GM12864 (cell line): ENCODE data around the gene EZR.

Experiments used
- DNase-seq: peaks from one replicate; pipeline ENCODE4 v3.0.0-alpha.2; 2011; ENCODE audit warnings: low read depth
- H3K4me3 ChIP-seq: 2 replicates; pipeline ENCODE4 v1.5.1; 2011; ENCODE audit warnings: mild to moderate bottlenecking, low read depth, low read length, control low read depth
- TF ChIP-seq, protein P1 (sequence below): IDR thresholded peaks from 2 replicates; pipeline ENCODE4 v1.5.1; 2011; ENCODE audit warnings: low read depth, mild to moderate bottlenecking, moderate library complexity, low read length, control low read depth, inconsistent platforms; ENCODE audit errors: missing control alignments

EZR gene

DNA sequence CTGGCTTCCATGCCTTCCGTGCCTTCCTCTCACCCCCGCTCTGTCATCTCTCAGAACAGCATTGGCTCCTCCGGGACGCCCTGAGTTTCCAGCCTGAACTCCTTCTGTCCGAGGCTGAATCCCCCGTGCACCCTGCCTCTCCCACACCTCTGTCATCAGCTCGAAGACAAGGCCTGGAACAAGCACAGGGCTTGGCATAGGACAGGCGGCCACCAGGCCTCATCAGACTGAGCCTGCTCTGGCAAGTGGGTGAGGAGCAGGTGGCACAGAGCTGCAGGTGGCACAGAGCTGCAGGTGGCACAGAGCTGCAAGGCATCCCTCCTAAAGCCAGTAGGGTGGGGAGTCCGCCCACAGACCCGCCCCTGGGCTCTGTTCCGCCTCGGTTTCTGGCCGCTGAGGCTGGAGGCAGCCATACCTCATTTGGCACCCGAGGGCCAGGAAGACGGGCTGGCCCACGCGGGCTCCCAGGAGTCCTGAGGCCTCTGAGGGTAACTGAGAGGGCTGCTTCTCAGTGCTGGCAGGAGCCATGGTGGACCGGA is 60.2 kb downstream of the EZR start:
- no peak overlapping the region for H3K4me3 ChIP-seq
- TF ChIP-seq, protein P1, sequence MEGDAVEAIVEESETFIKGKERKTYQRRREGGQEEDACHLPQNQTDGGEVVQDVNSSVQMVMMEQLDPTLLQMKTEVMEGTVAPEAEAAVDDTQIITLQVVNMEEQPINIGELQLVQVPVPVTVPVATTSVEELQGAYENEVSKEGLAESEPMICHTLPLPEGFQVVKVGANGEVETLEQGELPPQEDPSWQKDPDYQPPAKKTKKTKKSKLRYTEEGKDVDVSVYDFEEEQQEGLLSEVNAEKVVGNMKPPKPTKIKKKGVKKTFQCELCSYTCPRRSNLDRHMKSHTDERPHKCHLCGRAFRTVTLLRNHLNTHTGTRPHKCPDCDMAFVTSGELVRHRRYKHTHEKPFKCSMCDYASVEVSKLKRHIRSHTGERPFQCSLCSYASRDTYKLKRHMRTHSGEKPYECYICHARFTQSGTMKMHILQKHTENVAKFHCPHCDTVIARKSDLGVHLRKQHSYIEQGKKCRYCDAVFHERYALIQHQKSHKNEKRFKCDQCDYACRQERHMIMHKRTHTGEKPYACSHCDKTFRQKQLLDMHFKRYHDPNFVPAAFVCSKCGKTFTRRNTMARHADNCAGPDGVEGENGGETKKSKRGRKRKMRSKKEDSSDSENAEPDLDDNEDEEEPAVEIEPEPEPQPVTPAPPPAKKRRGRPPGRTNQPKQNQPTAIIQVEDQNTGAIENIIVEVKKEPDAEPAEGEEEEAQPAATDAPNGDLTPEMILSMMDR, result no peak
- no peak for DNase-seq

GRCh38 chr6:158758451-158758860 is 60.7 kb downstream of the EZR start:
- no peak for DNase-seq
- no peak overlapping the region for H3K4me3 ChIP-seq
- TF ChIP-seq, protein P1, result no peak

GRCh38 chr6:158757753-158758090 is 61.4 kb downstream of the EZR start:
- TF ChIP-seq, protein P1, result no peak
- no peak for DNase-seq

GRCh38 chr6:158756977-158757752 is 62.0 kb downstream of the EZR start:
- H3K4me3 ChIP-seq, result no peak overlapping the region
- DNase-seq, result no peak
- TF ChIP-seq, protein P1, result no peak

More at GRCh38 chr6:158757753-158758090, 61.4 kb downstream of the EZR start:
- H3K4me3 ChIP-seq, result no peak overlapping the region

DNA sequence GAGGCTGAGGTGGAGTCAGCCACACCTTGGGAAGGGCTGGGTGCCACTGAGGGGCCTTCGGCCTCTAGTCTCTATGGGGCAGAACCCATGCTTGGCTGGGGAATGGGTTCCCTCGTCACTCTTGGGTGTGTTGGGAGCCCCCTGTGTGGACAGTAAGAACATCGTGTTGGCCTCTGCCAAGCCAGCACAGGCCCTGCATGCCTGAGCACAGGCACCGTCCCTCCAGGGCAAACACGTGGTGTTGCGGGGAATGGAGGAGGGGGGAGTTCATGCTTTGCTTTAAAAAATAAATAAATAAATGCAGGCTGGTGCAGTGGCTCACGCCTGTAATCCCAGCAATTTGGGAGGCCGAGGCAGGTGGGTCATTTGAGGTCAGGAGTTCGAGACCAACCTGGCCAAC is 63.0 kb downstream of the EZR start:
- H3K4me3 ChIP-seq, result no peak overlapping the region
- TF ChIP-seq, protein P1, result no peak
- no peak for DNase-seq

DNA sequence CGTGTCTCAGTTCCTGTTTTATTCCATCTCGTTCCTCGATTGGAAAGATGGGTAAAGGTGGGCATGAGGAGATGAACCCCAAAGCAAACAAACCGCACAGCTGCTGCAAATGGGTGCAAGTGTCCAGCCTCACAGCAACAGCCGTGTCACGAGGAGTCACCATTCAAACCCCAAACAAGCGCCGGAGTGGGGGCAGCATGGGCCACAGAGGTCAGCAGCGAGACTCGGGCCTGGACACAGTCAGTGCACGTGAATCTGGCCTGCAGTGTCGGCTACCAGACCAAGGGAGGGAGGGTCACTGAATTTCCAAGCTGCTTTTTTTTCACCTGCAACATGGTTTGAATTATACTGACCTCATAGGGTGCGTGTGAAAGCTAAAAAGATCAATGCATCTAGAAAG is 63.5 kb downstream of the EZR start:
- TF ChIP-seq, protein P1, result no peak
- DNase-seq, result no peak
- H3K4me3 ChIP-seq, result no peak overlapping the region

DNA sequence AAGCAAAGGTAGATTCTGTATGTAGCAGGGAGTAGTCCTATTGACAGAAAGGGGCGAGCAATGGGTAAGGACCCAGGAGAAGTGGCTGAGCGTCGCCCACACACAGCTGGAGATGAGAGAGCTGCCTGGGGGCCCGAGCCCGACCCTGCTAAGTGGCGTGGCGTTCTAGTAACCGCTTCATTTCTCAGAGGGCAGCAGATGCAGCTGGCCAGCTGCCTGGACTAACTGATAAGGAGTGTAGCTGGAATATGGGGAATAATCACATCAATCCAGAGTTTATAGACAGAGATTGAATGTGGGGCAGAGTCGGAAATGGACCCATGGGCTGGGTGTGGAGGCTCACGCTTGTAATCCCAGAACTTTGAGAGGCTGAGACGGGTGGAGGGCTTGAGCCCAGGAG is 64.4 kb downstream of the EZR start:
- no peak for DNase-seq
- H3K4me3 ChIP-seq, result no peak overlapping the region
- TF ChIP-seq, protein P1, result no peak
